HG02678 (cell line): ENCODE results near the gene DYNC1H1.

Experiments
- ATAC-seq: cut with Tn5 transposase; IDR thresholded peaks from one replicate; pipeline ENCODE4 v1.9.1; 2021; ENCODE audit warnings: mild to moderate bottlenecking, moderate library complexity; ENCODE audit not compliant: unreplicated experiment

DYNC1H1 gene

DNA sequence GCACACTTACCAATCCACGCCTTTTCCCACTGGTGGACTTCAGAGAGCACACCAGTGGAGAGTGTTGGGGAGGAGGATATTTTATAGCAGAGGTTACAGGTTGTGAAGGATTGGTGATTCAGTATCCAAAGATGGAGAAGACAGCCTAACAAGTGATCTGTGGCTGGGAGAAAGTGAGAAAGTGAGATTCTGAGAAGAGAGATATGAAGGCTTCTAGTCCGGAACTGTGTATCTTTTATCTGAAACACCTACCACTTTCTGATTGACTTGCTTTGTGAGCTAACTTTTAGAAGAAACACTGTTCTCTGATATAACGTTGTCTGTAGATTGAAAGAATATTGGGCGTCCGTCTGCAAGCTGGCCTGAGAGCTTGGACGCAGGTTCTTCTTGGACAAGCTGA lies 24.0 kb downstream of the DYNC1H1 start:
- ATAC-seq: no peak

- no peak for ATAC-seq
Measured at GRCh38 chr14:101991352-101991751, 27.0 kb downstream of the DYNC1H1 start.

DNA sequence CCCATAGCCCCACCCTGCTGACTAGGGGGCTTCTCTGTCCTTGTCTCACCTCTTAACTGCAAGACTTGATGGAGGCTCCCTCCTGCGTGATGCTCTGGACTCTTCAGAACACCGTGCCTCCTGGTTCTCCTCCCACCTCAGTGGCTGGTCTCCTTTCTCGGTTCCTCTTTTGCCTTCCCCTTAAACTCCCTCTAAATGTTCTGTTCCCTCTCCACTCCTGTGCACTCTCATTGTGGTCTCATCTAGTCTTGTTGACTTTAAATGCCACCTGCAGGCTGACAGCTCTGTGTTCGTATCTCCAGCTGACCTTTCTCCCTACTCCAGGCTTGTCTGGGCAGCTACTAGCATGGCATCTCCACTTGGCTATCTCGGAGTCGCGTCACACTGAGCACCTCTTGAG lies 28.3 kb downstream of the DYNC1H1 start:
- no peak for ATAC-seq

DNA sequence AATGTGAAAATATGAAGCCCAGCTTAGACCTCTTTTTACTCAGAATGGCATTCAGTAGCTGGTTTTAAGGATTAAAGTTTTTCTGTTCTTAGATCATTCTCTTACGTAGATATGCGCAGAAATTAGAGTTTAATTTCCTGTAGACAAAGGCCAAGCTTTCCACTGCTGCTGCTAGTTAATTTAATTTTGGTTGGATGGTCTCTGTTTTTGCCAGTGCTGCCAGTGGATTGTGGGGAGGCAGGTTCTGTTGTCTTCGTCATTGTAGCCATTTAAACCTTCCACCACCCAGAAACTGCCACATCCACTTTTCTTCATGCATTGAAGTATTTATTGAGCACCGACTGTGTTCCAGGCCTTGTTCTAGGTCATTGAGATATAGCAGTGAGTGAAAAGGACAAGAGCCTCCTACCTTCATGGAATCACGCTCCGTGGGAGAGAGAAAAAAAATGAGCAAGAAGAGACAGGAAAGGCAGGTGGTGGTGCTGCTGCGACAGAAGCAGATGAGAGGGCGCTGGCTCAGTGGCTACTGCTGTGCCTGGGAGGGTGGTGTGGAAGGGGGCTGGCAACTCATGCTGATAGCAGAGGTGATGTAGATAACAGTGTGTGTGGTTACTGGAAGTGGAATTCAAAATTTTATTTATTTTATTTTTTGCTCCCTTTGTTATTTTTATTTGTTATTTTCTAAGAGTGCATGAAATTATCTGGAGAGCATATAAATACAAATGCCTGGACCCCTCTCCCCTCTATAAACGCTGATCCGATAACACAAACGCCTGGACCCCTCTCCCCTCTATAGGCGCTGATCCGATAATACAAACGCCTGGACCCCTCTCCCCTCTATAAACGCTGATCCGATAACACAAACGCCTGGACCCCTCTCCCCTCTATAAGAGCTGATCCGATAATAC lies 33.3 kb downstream of the DYNC1H1 start:
- ATAC-seq: no peak

GRCh38 chr14:102000902-102001301 lies 36.5 kb downstream of the DYNC1H1 start:
- ATAC-seq: no peak

- ATAC-seq: no peak
Measured at GRCh38 chr14:102005336-102005735, 41.0 kb downstream of the DYNC1H1 start.

- ATAC-seq: no peak
Measured at GRCh38 chr14:102007916-102008418, 43.6 kb downstream of the DYNC1H1 start.

DNA sequence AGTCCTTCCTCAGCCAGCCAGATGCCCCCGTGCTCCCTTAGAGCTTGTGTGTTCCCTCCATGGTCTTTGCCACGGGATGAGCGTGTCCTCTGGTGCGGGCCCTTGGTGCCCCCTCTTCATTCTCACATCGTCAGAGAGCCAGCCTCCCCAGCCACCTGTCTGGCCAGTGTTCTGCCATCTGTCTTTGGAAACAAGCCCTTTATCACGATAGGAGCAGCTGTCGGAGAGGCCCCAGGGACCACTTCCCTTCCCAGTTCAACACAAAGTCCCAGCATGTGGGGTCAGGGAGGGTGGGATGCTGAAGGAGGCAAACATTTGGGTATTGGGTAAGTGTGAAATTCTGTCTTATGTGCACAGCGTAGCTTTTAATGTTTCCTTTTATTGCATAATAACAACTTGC lies 44.5 kb downstream of the DYNC1H1 start:
- no peak for ATAC-seq

GRCh38 chr14:102011631-102012030 lies 47.3 kb downstream of the DYNC1H1 start:
- ATAC-seq: no peak

GRCh38 chr14:102012336-102012735 lies 48.0 kb downstream of the DYNC1H1 start:
- ATAC-seq: no peak

- ATAC-seq: no peak
Measured at GRCh38 chr14:102013669-102014200, 49.4 kb downstream of the DYNC1H1 start.

DNA sequence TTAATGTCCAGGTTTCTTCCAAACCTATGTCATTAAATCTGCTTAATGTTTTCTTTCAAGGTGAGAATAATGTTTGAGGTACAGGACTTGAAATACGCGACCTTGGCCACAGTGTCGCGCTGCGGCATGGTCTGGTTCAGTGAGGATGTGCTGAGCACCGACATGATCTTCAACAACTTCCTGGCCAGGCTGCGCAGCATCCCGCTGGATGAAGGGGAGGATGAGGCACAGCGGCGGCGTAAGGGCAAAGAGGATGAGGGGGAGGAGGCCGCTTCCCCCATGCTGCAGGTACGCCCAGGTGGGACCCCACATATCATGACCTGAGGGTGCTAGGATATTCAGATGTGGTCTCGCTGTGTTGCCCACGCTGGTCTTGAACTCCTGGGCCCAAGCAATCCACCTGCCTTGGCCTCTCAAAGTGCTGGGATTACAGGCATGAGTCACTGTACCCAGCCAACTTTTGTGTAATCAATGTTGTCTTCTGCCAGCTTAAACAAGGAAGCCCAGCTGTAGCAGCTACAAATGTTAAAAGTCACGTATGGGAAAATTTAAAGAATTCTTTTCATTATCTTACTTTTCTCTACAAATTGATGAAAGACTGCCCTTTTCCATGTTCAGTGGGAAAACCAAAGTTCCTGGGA lies 50.8 kb downstream of the DYNC1H1 start:
- no peak for ATAC-seq

GRCh38 chr14:102015771-102016170 lies 51.4 kb downstream of the DYNC1H1 start:
- no peak for ATAC-seq

DNA sequence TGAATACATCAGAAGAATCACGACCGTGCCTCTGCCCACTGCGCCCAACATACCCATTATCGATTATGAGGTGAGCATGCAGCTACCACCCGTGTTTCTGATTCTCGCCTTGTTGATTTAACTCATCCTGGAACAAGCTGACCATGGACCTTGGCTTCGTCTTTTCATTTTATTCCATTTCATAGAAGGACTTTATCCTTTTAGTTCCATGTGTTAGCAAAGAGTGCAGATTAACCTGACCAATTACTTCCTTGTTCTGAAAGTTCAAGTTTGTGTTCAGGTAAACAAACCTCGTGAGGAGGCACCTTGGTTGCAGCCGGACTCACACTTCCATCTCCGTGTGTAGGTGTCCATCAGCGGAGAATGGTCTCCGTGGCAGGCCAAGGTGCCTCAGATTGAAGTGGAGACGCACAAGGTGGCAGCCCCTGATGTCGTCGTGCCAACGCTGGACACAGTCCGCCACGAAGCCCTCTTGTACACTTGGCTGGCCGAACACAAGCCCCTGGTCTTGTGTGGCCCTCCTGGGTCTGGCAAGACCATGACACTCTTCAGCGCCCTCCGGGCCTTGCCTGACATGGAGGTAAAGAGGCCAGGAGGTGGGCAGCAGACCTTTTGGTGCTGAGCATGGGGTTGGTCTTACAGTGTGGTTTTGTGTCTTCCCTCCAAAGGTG lies 52.2 kb downstream of the DYNC1H1 start:
- ATAC-seq: no peak

DNA sequence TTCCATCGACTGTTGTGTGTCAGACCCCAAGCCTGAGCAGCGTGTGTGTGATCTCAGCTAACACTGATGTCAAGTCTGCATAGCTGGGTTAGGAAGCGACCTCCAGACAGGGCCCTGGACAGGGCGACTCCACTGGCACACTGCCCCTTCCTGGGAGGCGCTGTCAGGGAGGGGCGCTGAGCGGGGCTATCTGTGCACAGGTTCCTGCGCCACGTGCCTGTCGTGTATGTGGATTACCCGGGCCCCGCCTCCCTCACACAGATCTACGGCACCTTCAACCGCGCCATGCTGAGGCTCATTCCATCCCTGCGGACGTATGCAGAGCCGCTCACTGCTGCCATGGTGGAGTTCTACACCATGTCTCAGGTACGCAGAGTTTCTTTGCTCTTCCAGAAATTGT lies 53.9 kb downstream of the DYNC1H1 start:
- ATAC-seq: no peak

DNA sequence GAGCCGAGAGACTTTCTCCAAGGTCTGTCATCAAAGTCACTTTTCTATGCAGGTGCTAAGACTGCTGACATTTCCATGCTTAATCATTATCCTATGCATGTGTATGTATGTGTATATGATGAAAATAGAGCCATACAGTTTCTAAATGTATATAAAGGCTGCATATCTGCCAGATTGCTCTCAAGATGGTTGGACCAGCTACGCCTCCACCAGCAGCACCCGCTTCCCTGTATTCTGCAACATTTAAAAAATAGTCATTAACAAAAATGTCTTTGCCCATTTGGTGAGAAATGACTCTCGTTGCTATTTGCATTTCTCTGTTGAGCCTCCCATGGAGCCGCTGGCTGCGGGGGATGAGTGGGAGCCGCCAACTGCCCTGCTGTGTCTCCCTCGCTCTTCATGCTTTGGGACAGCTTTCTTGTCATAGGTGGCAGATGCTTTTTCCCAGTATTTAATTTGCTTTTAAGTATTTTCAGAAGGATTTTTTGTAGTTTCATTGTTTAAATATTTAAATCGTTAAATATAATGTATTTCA lies 54.7 kb downstream of the DYNC1H1 start:
- ATAC-seq: no peak

DNA sequence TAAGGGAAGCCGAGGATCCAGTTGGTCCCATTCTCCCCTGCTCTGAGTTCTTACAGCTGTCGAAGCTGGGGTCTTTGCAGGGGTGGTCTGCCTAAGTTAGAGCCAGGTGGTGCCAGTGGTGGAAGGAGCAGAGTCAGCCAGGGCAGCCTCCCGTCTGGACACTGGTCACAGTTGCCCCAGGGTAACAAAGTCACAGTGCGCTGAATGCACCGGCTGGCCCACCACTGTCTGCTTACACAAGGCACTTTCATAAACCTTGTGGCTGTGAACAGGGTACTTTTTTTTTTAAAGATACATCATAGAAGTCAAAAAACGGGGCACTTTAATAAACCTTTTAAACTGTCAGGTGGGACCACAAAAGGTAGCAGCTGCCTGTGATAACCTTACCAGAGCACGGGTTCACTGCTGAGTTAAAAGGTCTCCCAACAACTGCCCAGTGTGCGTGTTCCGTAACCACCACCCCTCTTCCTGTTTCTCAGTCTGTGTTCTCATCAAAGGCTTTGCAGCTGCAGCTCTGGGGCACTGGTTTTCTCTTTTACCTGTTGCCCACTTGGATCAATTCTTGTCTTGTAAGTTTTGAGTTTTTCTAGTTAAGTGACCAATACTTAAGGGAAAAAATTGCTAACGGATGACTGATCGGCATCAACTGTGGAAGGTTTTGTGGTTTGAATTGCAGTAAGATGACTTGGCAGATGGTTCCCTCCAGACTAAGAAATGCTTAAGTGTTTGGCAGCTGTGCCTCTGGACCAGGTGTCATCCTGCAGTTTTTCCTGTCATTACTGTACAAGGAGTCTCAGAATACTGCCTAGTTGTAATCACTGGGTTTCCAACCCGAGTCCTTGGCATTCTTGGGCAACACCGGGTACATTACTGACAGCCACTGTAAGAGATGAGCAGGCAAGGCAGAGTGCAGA lies 55.9 kb downstream of the DYNC1H1 start:
- ATAC-seq: no peak

DNA sequence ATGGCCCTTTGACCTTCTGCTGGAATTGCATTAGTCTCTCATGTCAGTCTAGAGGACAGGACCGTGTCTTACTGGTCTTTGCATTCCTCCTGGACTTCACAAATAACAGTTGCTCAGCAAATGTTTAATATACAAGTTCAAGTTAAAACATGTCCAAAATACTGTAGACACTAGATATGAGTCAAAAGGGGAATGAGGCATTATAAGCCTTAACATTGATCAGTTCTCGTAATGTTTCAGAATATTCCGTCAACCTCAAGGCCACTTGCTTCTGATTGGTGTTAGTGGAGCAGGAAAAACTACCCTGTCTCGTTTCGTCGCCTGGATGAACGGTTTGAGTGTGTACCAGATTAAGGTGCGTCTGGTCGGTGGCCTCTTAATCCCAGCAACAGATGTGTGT lies 62.6 kb downstream of the DYNC1H1 start:
- no peak for ATAC-seq

DNA sequence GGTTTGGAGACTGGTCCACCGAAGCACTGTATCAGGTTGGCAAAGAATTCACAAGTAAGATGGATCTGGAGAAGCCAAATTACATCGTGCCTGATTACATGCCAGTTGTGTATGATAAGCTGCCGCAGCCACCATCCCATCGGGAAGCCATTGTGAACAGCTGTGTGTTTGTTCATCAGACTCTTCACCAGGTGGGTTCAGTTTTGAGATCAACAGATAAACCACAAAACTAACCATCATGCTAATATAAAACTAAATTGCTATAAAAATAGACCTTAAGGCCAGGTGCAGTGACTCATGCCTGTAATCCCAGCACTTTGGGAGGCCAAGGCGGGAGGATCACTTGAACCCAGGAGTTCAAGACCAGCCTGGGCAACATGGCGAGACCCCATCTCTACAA lies 63.6 kb downstream of the DYNC1H1 start:
- no peak for ATAC-seq

- ATAC-seq: no peak
Measured at GRCh38 chr14:102028733-102029132, 64.4 kb downstream of the DYNC1H1 start.
